ENCODE data around the gene MRGPRE. TPM values are rescaled to one million over a fixed set of nuclear protein-coding genes. Genes with fewer than 3 reads are reported as not detected.

The MRGPRE gene
- total RNA-seq, 2 donors from 2014 or later, result not detected

DNA sequence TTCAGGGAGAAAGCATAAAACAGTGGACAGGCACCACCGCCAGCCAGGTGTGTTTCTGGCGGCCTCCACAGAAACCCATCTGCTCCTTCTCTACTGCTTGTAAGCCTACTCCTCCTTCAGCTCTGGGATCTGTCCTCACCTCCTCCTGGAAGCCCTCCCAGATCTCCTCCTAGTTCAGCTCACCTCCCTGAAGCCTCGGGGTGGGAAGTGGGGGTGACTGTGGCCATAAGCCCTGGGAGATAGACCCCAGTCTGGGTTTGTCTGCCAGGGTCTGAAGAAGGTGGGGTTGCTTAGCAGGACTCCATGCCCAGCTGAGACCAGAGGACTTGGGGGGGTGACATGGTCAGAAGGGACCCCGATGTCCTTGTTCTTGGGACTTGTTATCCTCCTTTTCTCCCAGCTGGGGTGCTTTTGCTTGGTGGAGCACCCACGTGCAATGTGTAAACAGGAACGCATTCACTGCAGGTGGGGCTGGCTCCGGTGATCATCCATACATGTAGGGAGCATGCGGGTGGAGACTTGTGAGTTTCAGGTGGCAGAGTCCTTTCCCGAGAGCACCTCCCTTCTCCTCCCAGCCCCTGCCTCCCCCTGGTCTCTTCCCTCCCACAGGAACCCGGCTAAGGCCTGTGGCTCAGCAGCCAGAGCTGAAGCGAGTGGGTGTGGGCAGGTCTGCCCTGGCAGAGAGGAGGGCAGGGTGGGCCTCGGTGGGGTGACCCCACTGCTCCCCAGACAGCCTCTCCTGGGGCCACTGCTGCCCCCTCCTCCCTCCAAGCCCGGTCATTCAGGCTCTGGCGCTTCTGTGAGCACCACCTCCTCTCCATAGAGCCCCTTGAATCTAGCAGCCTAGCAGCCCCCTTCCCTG lies 39.5 kb downstream of the MRGPRE start:
- Histone ChIP-seq H3K36me3 (no peaks in the 10 kb centered on the region), H3K9me3 (no peaks in the 10 kb centered on the region), H3K4me1 (no peaks in the 10 kb centered on the region), H3K27ac (no peak overlapping the region), H3K4me3 (no peak overlapping the region), H3K27me3 (no peaks in the 10 kb centered on the region), H3K9ac (ENCODE audit: low read depth in 2 of 2, low read length in 2 of 2) (no peak overlapping the region)
- TF ChIP-seq, protein P1, sequence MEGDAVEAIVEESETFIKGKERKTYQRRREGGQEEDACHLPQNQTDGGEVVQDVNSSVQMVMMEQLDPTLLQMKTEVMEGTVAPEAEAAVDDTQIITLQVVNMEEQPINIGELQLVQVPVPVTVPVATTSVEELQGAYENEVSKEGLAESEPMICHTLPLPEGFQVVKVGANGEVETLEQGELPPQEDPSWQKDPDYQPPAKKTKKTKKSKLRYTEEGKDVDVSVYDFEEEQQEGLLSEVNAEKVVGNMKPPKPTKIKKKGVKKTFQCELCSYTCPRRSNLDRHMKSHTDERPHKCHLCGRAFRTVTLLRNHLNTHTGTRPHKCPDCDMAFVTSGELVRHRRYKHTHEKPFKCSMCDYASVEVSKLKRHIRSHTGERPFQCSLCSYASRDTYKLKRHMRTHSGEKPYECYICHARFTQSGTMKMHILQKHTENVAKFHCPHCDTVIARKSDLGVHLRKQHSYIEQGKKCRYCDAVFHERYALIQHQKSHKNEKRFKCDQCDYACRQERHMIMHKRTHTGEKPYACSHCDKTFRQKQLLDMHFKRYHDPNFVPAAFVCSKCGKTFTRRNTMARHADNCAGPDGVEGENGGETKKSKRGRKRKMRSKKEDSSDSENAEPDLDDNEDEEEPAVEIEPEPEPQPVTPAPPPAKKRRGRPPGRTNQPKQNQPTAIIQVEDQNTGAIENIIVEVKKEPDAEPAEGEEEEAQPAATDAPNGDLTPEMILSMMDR (IDR thresholded peaks at IDR 0.05), result no peak
- no peak for DNase-seq
- intact Hi-C loops (cut with DNase I), result no loop called here

DNA sequence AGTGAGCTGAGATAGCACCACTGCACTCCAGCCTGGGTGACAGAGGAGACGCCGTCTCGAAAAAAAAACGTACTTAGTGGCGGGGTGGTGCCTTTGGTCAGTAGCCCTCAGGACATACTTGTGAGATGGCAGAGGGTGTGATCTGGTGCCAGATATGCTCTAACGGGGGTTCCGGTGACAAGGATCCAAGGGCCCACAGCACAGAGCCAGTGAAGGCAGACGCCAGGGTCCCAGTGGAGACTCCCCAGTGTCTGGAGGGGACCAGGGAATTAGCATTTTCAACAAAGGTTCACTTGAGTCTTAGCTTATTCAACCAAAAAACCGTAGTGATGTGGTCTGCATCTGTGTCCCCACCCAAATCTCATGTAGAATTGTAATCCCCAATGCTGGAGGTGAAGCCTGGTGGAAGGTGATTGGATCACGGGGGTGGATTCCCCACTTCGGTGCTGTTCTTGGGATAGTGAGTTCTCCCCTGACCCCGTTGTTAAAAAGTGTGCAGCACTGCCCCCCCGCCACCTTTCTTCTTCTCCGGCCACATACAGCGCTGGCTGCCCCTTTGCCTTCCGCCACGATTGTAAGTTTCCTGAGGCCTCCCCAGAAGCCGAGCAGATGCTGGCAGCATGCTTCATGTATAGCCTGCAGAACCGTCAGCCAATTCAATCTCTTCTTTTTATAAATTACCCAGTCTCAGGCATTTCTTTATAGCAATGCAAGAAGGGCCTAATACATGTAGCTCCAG lies 40.5 kb downstream of the MRGPRE start:
- Histone ChIP-seq H3K9me3 (no peaks in the 10 kb centered on the region), H3K4me3 (no peak overlapping the region), H3K4me1 (no peaks in the 10 kb centered on the region), H3K27me3 (no peaks in the 10 kb centered on the region), H3K9ac (ENCODE audit: low read depth in 2 of 2, low read length in 2 of 2) (no peak overlapping the region), H3K36me3 (no peaks in the 10 kb centered on the region), H3K27ac (no peak overlapping the region)
- DNase-seq, result no peak
- intact Hi-C loops (cut with DNase I), result no loop called here
- TF ChIP-seq, protein P1 (IDR thresholded peaks at IDR 0.05), result no peak

DNA sequence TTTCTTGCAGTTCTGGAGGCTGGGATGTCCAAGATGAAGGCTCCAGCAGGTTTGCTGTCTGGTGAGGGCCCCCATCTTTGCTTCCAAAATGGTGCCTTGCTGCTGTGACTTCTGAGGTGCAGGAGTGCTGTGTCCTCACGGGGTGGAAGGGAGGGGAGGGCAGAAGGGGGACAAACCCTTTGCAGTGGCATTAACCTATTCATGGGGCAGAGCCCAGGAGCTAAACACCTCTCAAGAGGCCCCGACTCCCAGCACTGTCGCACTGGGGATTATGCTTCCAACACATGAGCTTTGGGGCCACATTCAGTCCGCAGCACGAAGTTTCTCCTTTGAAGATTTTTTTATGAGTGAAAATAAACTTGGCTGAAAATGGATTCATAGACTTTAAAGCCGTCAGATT lies 41.6 kb downstream of the MRGPRE start:
- H3K9ac ChIP-seq (ENCODE audit: low read depth in 2 of 2, low read length in 2 of 2), result no peak overlapping the region
- H3K4me1 ChIP-seq, result no peaks in the 10 kb centered on the region
- H3K9me3 ChIP-seq, result no peaks in the 10 kb centered on the region
- no peaks in the 10 kb centered on the region for H3K27me3 ChIP-seq
- no peak for DNase-seq
- no peak overlapping the region for H3K27ac ChIP-seq
- intact Hi-C loops (cut with DNase I), result no loop called here
- no peak overlapping the region for H3K4me3 ChIP-seq
- TF ChIP-seq, protein P1 (IDR thresholded peaks at IDR 0.05), result no peak
- H3K36me3 ChIP-seq, result no peaks in the 10 kb centered on the region

DNA sequence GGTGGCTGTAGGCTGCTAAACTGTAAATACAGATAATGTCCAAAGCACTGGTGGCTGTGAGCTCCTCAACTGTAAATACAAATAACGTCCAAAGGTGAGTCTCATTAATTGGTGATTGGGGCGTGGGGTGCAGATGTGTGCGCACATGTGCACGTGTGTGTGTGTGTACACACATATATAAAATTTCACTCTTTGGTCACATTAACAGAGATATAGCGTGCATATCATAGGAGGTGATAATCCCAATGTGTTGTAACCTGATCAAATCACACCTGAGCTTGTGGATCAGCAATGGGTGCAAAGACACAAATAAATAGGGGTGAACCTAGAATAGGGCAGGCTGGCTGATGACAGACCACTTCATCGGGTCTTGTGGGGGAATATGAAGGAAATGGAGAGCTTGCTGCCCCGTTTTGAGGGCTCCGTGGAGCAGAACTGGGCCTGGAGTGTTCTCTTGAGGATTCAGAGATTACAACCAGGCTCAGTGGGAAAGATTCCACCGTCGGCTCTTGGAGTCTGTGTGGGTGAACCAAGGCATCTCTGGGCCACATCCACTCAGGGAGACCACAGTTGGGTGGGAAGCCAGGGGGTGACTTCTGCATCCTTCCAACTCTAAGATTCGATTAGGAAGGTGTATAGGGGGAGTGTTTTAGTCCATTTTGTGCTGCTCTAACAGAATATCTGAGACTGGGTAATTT lies 42.2 kb downstream of the MRGPRE start:
- no peak overlapping the region for H3K27ac ChIP-seq
- H3K36me3 ChIP-seq, result no peaks in the 10 kb centered on the region
- no peaks in the 10 kb centered on the region for H3K27me3 ChIP-seq
- intact Hi-C loops (cut with DNase I), result no loop called here
- no peak for DNase-seq
- H3K4me1 ChIP-seq, result no peaks in the 10 kb centered on the region
- H3K9me3 ChIP-seq, result no peaks in the 10 kb centered on the region
- no peak overlapping the region for H3K9ac ChIP-seq (ENCODE audit: low read depth in 2 of 2, low read length in 2 of 2)
- no peak overlapping the region for H3K4me3 ChIP-seq
- TF ChIP-seq, protein P1 (IDR thresholded peaks at IDR 0.05), result no peak

DNA sequence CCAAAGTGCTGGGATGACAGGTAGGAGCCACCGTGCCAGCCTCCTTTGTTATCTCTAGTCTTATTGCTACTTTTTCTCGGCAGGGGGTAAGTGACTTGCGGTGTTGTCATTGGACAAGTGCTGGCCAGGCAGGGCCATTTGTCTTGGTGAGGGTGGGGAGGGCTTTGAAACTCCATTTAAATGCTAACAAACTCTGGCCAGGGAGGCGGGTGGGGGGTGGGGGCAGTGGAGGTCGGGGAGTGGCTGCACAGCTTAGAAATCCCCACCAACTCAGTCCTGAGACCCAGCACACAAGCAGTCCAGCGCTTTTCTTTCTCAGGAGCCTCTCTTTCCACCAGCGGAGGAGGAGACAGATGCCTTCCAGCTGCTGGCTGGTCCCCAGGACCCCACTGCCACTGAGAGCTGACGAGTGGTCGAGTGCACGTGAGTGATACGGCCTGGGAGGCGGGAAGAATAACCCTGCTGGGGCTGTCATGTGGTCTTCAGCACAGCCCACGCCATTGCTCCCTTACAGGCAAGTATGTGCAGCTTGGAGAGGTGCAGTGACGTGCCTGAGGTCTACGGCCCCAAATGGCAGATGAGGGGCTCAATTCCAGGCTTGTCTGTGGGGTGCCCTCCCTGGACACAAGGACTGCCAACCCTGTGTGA lies 42.9 kb downstream of the MRGPRE start:
- TF ChIP-seq, protein P1 (IDR thresholded peaks at IDR 0.05), result no peak
- DNase-seq, result no peak
- Histone ChIP-seq H3K9me3 (no peaks in the 10 kb centered on the region), H3K36me3 (no peaks in the 10 kb centered on the region), H3K4me3 (no peak overlapping the region), H3K27me3 (no peaks in the 10 kb centered on the region), H3K4me1 (no peaks in the 10 kb centered on the region), H3K9ac (ENCODE audit: low read depth in 2 of 2, low read length in 2 of 2) (no peak overlapping the region), H3K27ac (no peak overlapping the region)
- intact Hi-C loops (cut with DNase I), result no loop called here

Data from colonic mucosa (tissue), 4 donors.